ENCODE data around the gene CCDC78.
A peak's percentile ranks its signal among the peaks of the same experiment; 100 is the strongest.
"Not testable (repeated sequence)": the region's sequence is repeated elsewhere in the genome, so short reads cannot be mapped to it uniquely, and the experiment has no call there.

The CCDC78 gene

GRCh38 chr16:718389-718788 is 7.9 kb downstream of the CCDC78 start:
- no peak overlapping the region for H3K9ac ChIP-seq (ENCODE audit: low read depth, low read length)
- peaks cover 4% of the 10 kb centered on the region; the same call in 1 of the 2 replicates for H3K4me1 ChIP-seq (ENCODE audit: insufficient read depth, low read length)
- no peaks in the 10 kb centered on the region for H3K9me3 ChIP-seq (ENCODE audit: control insufficient read depth, insufficient read depth, low read length)
- H3K36me3 ChIP-seq (ENCODE audit: insufficient read depth, low read length) = no peaks in the 10 kb centered on the region

GRCh38 chr16:717450-718245 is 8.6 kb downstream of the CCDC78 start:
- Histone ChIP-seq H3K4me1 (ENCODE audit: insufficient read depth, low read length) (peaks cover 4% of the 10 kb centered on the region; the same call in 1 of the 2 replicates), H3K9ac (ENCODE audit: low read depth, low read length) (no peak overlapping the region), H3K36me3 (ENCODE audit: insufficient read depth, low read length) (no peaks in the 10 kb centered on the region), H3K9me3 (ENCODE audit: control insufficient read depth, insufficient read depth, low read length) (no peaks in the 10 kb centered on the region)

GRCh38 chr16:716768-717325 is 9.4 kb downstream of the CCDC78 start:
- H3K9ac ChIP-seq (ENCODE audit: low read depth, low read length) = no peak overlapping the region
- H3K4me1 ChIP-seq (ENCODE audit: insufficient read depth, low read length) = peaks cover 4% of the 10 kb centered on the region; the same call in 1 of the 2 replicates
- no peaks in the 10 kb centered on the region for H3K36me3 ChIP-seq (ENCODE audit: insufficient read depth, low read length)
- no peaks in the 10 kb centered on the region for H3K9me3 ChIP-seq (ENCODE audit: control insufficient read depth, insufficient read depth, low read length)

- no peaks in the 10 kb centered on the region for H3K9me3 ChIP-seq (ENCODE audit: control insufficient read depth, insufficient read depth, low read length)
- no peaks in the 10 kb centered on the region for H3K36me3 ChIP-seq (ENCODE audit: insufficient read depth, low read length)
- H3K9ac ChIP-seq (ENCODE audit: low read depth, low read length) = peak overlapping the region; percentile 68; the same call in 1 of the 2 replicates
- H3K4me1 ChIP-seq (ENCODE audit: insufficient read depth, low read length) = peaks cover 4% of the 10 kb centered on the region; the same call in 1 of the 2 replicates
Observed at GRCh38 chr16:716200-716568, 10.1 kb downstream of the CCDC78 start.

GRCh38 chr16:715477-716199 is 10.6 kb downstream of the CCDC78 start:
- Histone ChIP-seq H3K4me1 (ENCODE audit: insufficient read depth, low read length) (peaks cover 4% of the 10 kb centered on the region; the same call in 1 of the 2 replicates), H3K36me3 (ENCODE audit: insufficient read depth, low read length) (no peaks in the 10 kb centered on the region), H3K9me3 (ENCODE audit: control insufficient read depth, insufficient read depth, low read length) (no peaks in the 10 kb centered on the region), H3K9ac (ENCODE audit: low read depth, low read length) (peak overlapping the region; percentile 68)

- Histone ChIP-seq H3K9me3 (ENCODE audit: control insufficient read depth, insufficient read depth, low read length) (no peaks in the 10 kb centered on the region), H3K36me3 (ENCODE audit: insufficient read depth, low read length) (no peaks in the 10 kb centered on the region), H3K9ac (ENCODE audit: low read depth, low read length) (peak within 1 kb of the TSS; percentile 68), H3K4me1 (ENCODE audit: insufficient read depth, low read length) (peaks cover 4% of the 10 kb centered on the region; the same call in 1 of the 2 replicates)
Observed at GRCh38 chr16:714558-715476, 11.4 kb downstream of the CCDC78 start, which contains the start of gene METRN. Gene METRN (plus strand): TSS chr16:715118. CDS start chr16:715290, 172 bp downstream.

- H3K9ac ChIP-seq (ENCODE audit: low read depth, low read length) = no peak overlapping the region; the same call in 1 of the 2 replicates
- peaks cover 4% of the 10 kb centered on the region; the same call in 1 of the 2 replicates for H3K4me1 ChIP-seq (ENCODE audit: insufficient read depth, low read length)
Observed at GRCh38 chr16:714079-714478, 12.2 kb downstream of the CCDC78 start.

GRCh38 chr16:712740-713250 is 13.4 kb downstream of the CCDC78 start:
- not testable (repeated sequence) for H3K9me3 ChIP-seq (ENCODE audit: control insufficient read depth, insufficient read depth, low read length); H3K4me1 ChIP-seq (ENCODE audit: insufficient read depth, low read length); H3K9ac ChIP-seq (ENCODE audit: low read depth, low read length); H3K36me3 ChIP-seq (ENCODE audit: insufficient read depth, low read length)

More at GRCh38 chr16:714079-714478, 12.2 kb downstream of the CCDC78 start:
- Histone ChIP-seq H3K9me3 (ENCODE audit: control insufficient read depth, insufficient read depth, low read length) (no peaks in the 10 kb centered on the region), H3K36me3 (ENCODE audit: insufficient read depth, low read length) (no peaks in the 10 kb centered on the region)

GRCh38 chr16:711548-712320 is 14.5 kb downstream of the CCDC78 start:
- no peak overlapping the region for H3K9ac ChIP-seq (ENCODE audit: low read depth, low read length)
- H3K4me1 ChIP-seq (ENCODE audit: insufficient read depth, low read length) = peaks cover 4% of the 10 kb centered on the region; the same call in 1 of the 2 replicates
- no peaks in the 10 kb centered on the region for H3K36me3 ChIP-seq (ENCODE audit: insufficient read depth, low read length)
- no peaks in the 10 kb centered on the region for H3K9me3 ChIP-seq (ENCODE audit: control insufficient read depth, insufficient read depth, low read length)

- no peaks in the 10 kb centered on the region for H3K36me3 ChIP-seq (ENCODE audit: insufficient read depth, low read length)
- peaks cover 4% of the 10 kb centered on the region; the same call in 1 of the 2 replicates for H3K4me1 ChIP-seq (ENCODE audit: insufficient read depth, low read length)
- H3K9ac ChIP-seq (ENCODE audit: low read depth, low read length) = no peak overlapping the region
- H3K9me3 ChIP-seq (ENCODE audit: control insufficient read depth, insufficient read depth, low read length) = no peaks in the 10 kb centered on the region
Observed at GRCh38 chr16:711084-711483, 15.2 kb downstream of the CCDC78 start.

GRCh38 chr16:710500-711075 is 15.7 kb downstream of the CCDC78 start:
- Histone ChIP-seq H3K4me1 (ENCODE audit: insufficient read depth, low read length) (peaks cover 4% of the 10 kb centered on the region; the same call in 1 of the 2 replicates), H3K36me3 (ENCODE audit: insufficient read depth, low read length) (no peaks in the 10 kb centered on the region), H3K9ac (ENCODE audit: low read depth, low read length) (no peak overlapping the region), H3K9me3 (ENCODE audit: control insufficient read depth, insufficient read depth, low read length) (no peaks in the 10 kb centered on the region)

- no peaks in the 10 kb centered on the region for H3K9me3 ChIP-seq (ENCODE audit: control insufficient read depth, insufficient read depth, low read length)
- peaks cover 4% of the 10 kb centered on the region; the same call in 1 of the 2 replicates for H3K4me1 ChIP-seq (ENCODE audit: insufficient read depth, low read length)
- no peak overlapping the region for H3K9ac ChIP-seq (ENCODE audit: low read depth, low read length)
- no peaks in the 10 kb centered on the region for H3K36me3 ChIP-seq (ENCODE audit: insufficient read depth, low read length)
Observed at GRCh38 chr16:709566-710499, 16.4 kb downstream of the CCDC78 start.
